Measurements from ENCODE around the gene GNG7.
"Not testable (repeated sequence)": the region's sequence is repeated elsewhere in the genome, so short reads cannot be mapped to it uniquely, and the experiment has no call there.

The GNG7 gene

GRCh38 chr19:2685204-2685704 is 17.2 kb downstream of the GNG7 start:
- DNase-seq, result no peak
- in situ Hi-C loops (cut with MboI; ENCODE audit: low pct_unique_long_range_greater_than_20kb, low sequenced_read_pairs), result no loop called here

GRCh38 chr19:2683430-2684003 is 19.0 kb downstream of the GNG7 start:
- no peak for DNase-seq
- in situ Hi-C loops (cut with MboI; ENCODE audit: low pct_unique_long_range_greater_than_20kb, low sequenced_read_pairs), result no loop called here

DNA sequence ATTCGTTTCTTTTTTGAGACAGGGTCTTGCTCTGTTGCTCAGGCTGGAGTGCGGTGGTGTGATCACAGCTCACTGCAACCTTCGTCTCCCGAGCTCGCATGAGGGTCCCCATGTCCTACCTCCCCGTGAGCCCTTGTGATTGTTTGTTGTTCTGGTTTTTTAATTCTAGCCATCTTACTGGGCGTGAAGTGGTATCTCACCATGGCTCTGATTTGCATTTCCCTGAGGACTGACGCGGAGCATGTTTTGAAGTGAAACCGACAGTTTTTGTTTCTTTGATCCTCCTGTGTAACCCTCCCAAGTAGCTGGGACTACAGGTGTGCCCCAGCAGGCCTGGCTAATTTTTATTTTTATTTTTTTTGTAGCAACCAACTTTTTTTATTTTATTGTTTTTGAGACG is 21.7 kb downstream of the GNG7 start:
- DNase-seq, result no peak
- in situ Hi-C loops (cut with MboI; ENCODE audit: low pct_unique_long_range_greater_than_20kb, low sequenced_read_pairs), result no loop called here

GRCh38 chr19:2679439-2679838 is 23.1 kb downstream of the GNG7 start:
- in situ Hi-C loops (cut with MboI; ENCODE audit: low pct_unique_long_range_greater_than_20kb, low sequenced_read_pairs), result no loop called here
- DNase-seq, result no peak

DNA sequence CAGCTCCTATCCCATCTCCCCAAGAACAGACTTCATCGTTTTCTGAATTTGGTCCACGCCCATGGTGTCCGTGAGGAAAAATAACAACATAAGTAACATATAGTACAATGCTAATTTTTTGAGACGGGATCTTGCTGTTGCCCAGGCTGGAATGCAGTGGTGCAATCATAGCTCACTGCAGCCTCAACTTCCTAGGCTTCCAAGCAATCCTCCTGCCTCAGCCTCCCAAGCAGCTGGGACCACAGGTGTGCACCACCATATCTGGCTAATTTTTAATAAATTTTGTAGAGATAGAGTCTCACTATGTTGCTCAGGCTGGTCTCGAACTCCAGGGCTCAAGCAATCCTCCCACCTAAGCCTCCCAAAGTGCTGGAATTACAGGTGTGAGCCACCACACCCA is 23.5 kb downstream of the GNG7 start:
- in situ Hi-C loops (cut with MboI; ENCODE audit: low pct_unique_long_range_greater_than_20kb, low sequenced_read_pairs); DNase-seq: not testable (repeated sequence)

DNA sequence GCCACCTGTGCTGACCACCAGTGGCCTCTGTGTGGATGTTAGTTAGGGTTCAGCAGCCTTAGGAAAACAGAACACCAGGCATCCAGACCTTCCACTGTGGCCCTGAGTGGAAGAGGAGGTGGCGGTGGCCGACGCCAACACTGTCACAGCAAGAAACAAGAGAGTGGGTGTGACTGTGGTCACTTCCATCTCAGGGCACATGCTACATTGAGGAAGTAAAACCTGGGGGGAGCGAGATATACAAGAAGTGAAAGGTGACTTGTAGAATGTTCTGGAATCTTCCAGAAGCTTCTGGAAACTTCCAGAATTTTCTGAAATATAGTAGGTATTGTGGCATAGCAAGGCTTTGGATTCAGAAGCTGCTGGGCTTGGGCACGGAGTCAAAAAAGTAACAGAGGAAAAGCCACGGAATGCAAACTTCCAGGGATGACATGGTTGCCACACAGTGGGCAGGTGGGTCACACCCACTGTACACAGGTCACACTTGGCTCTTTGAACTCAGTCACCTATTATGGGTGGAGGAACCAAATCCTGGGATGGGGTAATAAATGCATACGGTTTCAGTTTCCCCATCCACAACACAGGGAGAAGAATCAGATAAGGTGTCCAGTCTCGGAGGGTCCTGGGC is 24.3 kb downstream of the GNG7 start:
- in situ Hi-C loops (cut with MboI; ENCODE audit: low pct_unique_long_range_greater_than_20kb, low sequenced_read_pairs), result no loop called here
- DNase-seq, result peak; percentile 23

DNA sequence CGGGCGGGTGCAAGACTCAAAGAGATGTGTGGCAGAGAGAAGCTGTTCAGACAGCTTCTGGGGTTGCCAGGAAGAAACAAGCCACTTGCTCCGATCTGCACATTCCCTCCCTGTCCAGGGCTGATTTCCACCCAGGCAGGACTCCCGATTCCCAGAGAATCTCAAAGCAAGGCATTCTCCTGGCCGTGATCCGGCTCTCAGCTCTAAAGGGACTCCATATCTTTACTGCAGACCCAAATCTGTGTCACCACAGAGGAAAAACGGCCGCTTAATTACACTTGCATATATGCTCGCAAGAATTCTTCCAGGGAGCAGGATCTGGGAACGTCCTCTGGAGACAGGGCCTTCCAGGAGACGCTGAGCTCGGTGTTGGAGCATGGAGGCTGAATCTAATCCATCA is 25.7 kb downstream of the GNG7 start:
- no peak for DNase-seq
- in situ Hi-C loops (cut with MboI; ENCODE audit: low pct_unique_long_range_greater_than_20kb, low sequenced_read_pairs), result no loop called here

DNA sequence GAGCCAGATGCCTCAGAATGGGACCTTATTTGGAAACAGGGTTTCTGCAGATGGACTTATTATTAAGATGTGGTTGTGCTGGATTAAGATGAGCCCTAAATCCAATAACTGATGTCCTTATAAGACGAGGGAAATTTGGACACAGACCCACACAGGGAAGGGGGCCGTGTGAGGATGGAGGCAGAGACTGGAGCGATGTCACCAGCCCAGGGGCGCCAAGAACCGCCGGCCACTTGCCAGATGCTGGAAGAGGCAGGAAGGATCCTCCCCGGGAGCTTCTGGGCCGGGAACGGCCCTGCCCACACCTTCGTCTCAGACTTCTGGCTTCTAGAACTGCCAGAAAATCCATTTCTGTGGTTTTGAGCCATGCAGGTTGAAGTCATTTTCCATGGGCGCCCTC is 26.6 kb downstream of the GNG7 start:
- DNase-seq, result no peak
- in situ Hi-C loops (cut with MboI; ENCODE audit: low pct_unique_long_range_greater_than_20kb, low sequenced_read_pairs), result no loop called here

GRCh38 chr19:2670217-2670616 is 32.3 kb downstream of the GNG7 start:
- DNase-seq, result no peak
- in situ Hi-C loops (cut with MboI; ENCODE audit: low pct_unique_long_range_greater_than_20kb, low sequenced_read_pairs), result no loop called here

- in situ Hi-C loops (cut with MboI; ENCODE audit: low pct_unique_long_range_greater_than_20kb, low sequenced_read_pairs), result no loop called here
- no peak for DNase-seq
Observed at GRCh38 chr19:2668175-2668763, 34.2 kb downstream of the GNG7 start.

- in situ Hi-C loops (cut with MboI; ENCODE audit: low pct_unique_long_range_greater_than_20kb, low sequenced_read_pairs); DNase-seq: not testable (repeated sequence)
Observed at GRCh38 chr19:2667349-2667748, 35.1 kb downstream of the GNG7 start.

- DNase-seq, result no peak
- in situ Hi-C loops (cut with MboI; ENCODE audit: low pct_unique_long_range_greater_than_20kb, low sequenced_read_pairs), result no loop called here
Observed at GRCh38 chr19:2666344-2666994, 36.0 kb downstream of the GNG7 start.

DNA sequence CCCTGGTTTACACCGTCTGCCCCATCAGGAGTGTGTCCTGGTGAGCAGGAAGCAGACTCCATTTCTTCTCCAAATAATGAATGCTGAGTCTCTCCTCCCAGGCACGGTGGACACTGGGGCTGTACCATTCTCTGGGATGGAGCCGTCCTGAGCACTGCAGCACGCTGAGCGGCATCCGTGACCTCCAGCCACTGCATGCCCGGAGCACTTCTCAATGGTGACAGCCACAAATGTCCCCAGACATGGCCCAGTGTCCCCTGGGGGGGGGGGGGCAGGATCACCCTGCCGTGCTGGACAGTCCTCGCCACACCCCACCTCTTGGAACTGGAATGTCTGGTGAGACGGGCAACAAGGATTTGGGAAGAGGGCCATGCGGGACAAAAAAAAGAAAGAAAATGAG is 37.4 kb downstream of the GNG7 start:
- in situ Hi-C loops (cut with MboI; ENCODE audit: low pct_unique_long_range_greater_than_20kb, low sequenced_read_pairs), result no loop called here
- DNase-seq, result no peak

- peak; percentile 44 for DNase-seq
- in situ Hi-C loops (cut with MboI; ENCODE audit: low pct_unique_long_range_greater_than_20kb, low sequenced_read_pairs), result no loop called here
Observed at GRCh38 chr19:2663920-2664571, 38.4 kb downstream of the GNG7 start.

- DNase-seq, result peak; percentile 58
- in situ Hi-C loops (cut with MboI; ENCODE audit: low pct_unique_long_range_greater_than_20kb, low sequenced_read_pairs), result no loop called here
Observed at GRCh38 chr19:2661615-2662014, 40.9 kb downstream of the GNG7 start.

DNA sequence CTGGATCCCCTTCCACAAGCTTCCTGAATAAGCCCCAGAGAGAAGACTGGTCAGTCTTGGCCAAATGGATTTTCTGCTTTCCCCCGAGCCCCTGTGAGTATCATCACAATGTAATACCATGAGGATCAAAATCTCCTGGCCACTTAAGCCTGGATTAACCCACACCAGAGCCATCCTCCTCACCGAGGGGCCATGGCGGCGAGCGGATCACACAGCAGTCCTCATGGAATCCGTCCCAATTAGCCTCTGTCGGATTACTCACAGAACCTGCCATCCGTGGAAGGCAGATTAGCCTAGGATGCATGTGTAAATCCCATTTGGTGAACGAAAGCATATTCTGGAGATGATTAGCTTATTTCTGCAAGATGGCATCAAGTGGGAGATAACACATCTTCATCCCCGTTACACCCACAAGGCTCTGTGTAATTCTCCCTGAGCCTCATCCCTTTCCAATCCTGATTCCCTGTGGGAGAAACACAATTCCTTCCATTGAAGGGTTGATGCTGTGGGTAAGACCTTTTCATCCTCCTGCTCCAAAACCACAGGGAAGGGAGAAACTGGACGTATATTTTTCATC is 42.5 kb downstream of the GNG7 start:
- DNase-seq, result no peak
- in situ Hi-C loops (cut with MboI; ENCODE audit: low pct_unique_long_range_greater_than_20kb, low sequenced_read_pairs), result no loop called here

- in situ Hi-C loops (cut with MboI; ENCODE audit: low pct_unique_long_range_greater_than_20kb, low sequenced_read_pairs), result no loop called here
- DNase-seq, result no peak
Observed at GRCh38 chr19:2656533-2656932, 46.0 kb downstream of the GNG7 start.

DNA sequence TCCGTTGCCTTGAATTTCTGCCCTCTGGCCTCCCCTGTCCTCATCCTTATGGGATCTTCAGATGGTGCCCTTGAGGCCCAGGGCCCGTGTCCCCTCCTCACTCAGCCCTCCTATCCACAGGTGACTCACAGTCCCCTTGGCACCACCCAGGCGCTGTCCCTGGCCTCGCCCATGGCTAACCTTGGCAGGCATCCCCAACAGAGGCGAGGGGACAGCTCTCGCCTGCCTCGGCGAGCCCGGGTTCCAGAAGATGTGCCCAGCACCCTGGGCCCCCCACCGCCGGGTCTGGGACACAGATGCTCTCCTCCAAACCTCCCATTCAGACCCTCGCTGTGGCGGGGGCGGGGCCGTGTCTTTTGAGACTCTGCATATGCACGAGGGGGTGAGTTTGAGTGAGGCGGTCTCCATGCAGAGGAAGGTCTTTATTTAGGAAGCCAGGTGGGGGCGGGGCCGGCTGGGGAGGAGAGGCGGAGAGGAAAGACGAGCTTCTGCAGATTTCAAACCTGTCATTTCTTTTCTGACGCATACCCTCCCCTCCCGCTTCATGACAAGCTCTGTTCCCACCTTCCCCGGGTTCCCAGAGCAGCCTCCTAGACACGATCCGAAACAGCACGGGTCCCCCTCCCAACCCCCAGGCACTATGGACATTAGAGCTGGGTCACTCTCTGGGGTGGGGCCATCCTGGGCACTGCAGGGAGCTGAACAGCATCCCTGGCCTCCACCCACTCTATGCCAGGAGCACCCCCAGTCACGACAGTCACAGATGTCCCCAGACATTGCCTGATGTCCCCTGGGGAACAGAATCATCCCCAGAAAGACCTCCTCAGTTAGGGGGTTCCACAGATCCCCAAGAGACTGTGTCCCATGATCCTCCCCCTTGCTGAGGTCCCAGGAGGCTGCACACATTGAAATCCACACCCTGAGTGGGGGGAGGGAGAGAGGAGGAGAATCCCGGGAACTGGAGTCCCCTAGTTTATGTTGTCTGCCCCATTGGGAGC is 48.5 kb downstream of the GNG7 start:
- in situ Hi-C loops (cut with MboI; ENCODE audit: low pct_unique_long_range_greater_than_20kb, low sequenced_read_pairs), result no loop called here
- DNase-seq, result no peak
